Stimulated activated CD4-positive, alpha-beta T cell treated with anti-CD3 and anti-CD28 coated beads, Interleukin-1b, Interleukin-23, amount 100 ng/mL, for 48 hours (primary cell): ENCODE measurements around the gene PDE6C.
A peak's percentile ranks its signal among the peaks of the same experiment; 100 is the strongest.
"Not testable (repeated sequence)": the region's sequence is repeated elsewhere in the genome, so short reads cannot be mapped to it uniquely, and the experiment has no call there.

Source experiments
- DNase-seq: peaks from one replicate; pipeline ENCODE4 v3.0.0-alpha.2; 2020

The PDE6C gene

GRCh38 chr10:93652857-93653256 is 40.5 kb downstream of the PDE6C start:
- DNase-seq, result no peak

- DNase-seq, result no peak
Measured at GRCh38 chr10:93654201-93654600, 41.9 kb downstream of the PDE6C start.

- no peak for DNase-seq
Measured at GRCh38 chr10:93656155-93656554, 43.8 kb downstream of the PDE6C start.

- DNase-seq, result no peak
Measured at GRCh38 chr10:93657757-93658156, 45.4 kb downstream of the PDE6C start.

GRCh38 chr10:93666030-93666429 is 53.7 kb downstream of the PDE6C start:
- no peak for DNase-seq

- DNase-seq, result no peak
Measured at GRCh38 chr10:93667795-93668194, 55.5 kb downstream of the PDE6C start.

GRCh38 chr10:93670372-93670771 is 58.0 kb downstream of the PDE6C start:
- no peak for DNase-seq

- DNase-seq, result no peak
Measured at GRCh38 chr10:93671042-93671441, 58.7 kb downstream of the PDE6C start.

GRCh38 chr10:93672022-93672678 is 59.8 kb downstream of the PDE6C start:
- no peak for DNase-seq

GRCh38 chr10:93672890-93673289 is 60.6 kb downstream of the PDE6C start:
- no peak for DNase-seq

GRCh38 chr10:93673791-93674190 is 61.5 kb downstream of the PDE6C start:
- no peak for DNase-seq

GRCh38 chr10:93678386-93678785 is 66.0 kb downstream of the PDE6C start:
- no peak for DNase-seq

- no peak for DNase-seq
Measured at GRCh38 chr10:93678805-93679587, 66.7 kb downstream of the PDE6C start.

GRCh38 chr10:93680412-93681047 is 68.2 kb downstream of the PDE6C start:
- DNase-seq, result no peak

GRCh38 chr10:93687737-93688136 is 75.4 kb downstream of the PDE6C start:
- no peak for DNase-seq

GRCh38 chr10:93695740-93696139 is 83.4 kb downstream of the PDE6C start:
- DNase-seq, result no peak

- DNase-seq, result not testable (repeated sequence)
Measured at GRCh38 chr10:93696582-93696981, 84.2 kb downstream of the PDE6C start.

GRCh38 chr10:93697207-93697606 is 84.9 kb downstream of the PDE6C start:
- DNase-seq, result no peak

- no peak for DNase-seq
Measured at GRCh38 chr10:93701866-93702209, 89.5 kb downstream of the PDE6C start.

GRCh38 chr10:93702210-93703001 is 90.1 kb downstream of the PDE6C start, which contains the start of gene FRA10AC1:
TSS of gene FRA10AC1 (minus strand) at chr10:93702592. CDS start at chr10:93700106, 2,486 bp downstream.
- peak; percentile 91 for DNase-seq

GRCh38 chr10:93703066-93703465 is 90.7 kb downstream of the PDE6C start:
- no peak for DNase-seq

GRCh38 chr10:93703841-93704240 is 91.5 kb downstream of the PDE6C start:
- DNase-seq, result no peak

- no peak for DNase-seq
Measured at GRCh38 chr10:93704451-93704850, 92.1 kb downstream of the PDE6C start.
